HL-60 (cell line): ENCODE measurements around the gene ATAD1.

Source experiments
- SPI1 ChIP-seq: IDR thresholded peaks from 2 replicates; pipeline ENCODE4 v1.6.1; 2012; ENCODE audit warnings: low read depth, mild to moderate bottlenecking, borderline replicate concordance
- TF ChIP-seq, protein P1 (sequence below): IDR thresholded peaks from one replicate; pipeline ENCODE4 v1.5.1; 2011; ENCODE audit warnings: low read length, control low read depth, inconsistent platforms; ENCODE audit not compliant: insufficient read depth
- TF ChIP-seq, protein P2 (sequence below): IDR thresholded peaks from 2 replicates; pipeline ENCODE4 v1.6.1; 2012; ENCODE audit warnings: low read depth; ENCODE audit not compliant: insufficient replicate concordance

DNA sequence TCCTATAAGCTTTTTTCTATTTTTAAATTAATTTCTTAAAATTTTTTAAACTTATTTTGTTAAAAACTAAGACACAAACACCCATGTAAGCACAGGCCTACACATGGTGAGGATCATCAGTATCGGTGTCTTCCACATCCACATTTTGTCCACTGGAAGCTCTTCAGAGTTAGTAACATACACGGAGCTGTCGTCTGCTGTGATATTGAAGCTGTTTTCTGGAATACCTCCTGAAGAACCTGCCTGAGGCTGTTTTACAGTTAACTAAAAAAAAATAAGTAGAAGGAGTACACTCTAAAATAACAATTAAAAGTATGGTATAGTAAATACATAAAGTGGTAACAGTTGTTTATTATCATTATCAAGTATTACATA lies 27.6 kb upstream of the ATAD1 start:
- TF ChIP-seq, protein P1, sequence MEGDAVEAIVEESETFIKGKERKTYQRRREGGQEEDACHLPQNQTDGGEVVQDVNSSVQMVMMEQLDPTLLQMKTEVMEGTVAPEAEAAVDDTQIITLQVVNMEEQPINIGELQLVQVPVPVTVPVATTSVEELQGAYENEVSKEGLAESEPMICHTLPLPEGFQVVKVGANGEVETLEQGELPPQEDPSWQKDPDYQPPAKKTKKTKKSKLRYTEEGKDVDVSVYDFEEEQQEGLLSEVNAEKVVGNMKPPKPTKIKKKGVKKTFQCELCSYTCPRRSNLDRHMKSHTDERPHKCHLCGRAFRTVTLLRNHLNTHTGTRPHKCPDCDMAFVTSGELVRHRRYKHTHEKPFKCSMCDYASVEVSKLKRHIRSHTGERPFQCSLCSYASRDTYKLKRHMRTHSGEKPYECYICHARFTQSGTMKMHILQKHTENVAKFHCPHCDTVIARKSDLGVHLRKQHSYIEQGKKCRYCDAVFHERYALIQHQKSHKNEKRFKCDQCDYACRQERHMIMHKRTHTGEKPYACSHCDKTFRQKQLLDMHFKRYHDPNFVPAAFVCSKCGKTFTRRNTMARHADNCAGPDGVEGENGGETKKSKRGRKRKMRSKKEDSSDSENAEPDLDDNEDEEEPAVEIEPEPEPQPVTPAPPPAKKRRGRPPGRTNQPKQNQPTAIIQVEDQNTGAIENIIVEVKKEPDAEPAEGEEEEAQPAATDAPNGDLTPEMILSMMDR: no peak
- TF ChIP-seq, protein P2, sequence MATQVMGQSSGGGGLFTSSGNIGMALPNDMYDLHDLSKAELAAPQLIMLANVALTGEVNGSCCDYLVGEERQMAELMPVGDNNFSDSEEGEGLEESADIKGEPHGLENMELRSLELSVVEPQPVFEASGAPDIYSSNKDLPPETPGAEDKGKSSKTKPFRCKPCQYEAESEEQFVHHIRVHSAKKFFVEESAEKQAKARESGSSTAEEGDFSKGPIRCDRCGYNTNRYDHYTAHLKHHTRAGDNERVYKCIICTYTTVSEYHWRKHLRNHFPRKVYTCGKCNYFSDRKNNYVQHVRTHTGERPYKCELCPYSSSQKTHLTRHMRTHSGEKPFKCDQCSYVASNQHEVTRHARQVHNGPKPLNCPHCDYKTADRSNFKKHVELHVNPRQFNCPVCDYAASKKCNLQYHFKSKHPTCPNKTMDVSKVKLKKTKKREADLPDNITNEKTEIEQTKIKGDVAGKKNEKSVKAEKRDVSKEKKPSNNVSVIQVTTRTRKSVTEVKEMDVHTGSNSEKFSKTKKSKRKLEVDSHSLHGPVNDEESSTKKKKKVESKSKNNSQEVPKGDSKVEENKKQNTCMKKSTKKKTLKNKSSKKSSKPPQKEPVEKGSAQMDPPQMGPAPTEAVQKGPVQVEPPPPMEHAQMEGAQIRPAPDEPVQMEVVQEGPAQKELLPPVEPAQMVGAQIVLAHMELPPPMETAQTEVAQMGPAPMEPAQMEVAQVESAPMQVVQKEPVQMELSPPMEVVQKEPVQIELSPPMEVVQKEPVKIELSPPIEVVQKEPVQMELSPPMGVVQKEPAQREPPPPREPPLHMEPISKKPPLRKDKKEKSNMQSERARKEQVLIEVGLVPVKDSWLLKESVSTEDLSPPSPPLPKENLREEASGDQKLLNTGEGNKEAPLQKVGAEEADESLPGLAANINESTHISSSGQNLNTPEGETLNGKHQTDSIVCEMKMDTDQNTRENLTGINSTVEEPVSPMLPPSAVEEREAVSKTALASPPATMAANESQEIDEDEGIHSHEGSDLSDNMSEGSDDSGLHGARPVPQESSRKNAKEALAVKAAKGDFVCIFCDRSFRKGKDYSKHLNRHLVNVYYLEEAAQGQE: no peak
- no peak for TF ChIP-seq SPI1
